Medulla oblongata (tissue), 1 donor: ENCODE data around the gene CARD19.

Experiments used
- DNase-seq: peaks from one replicate; pipeline ENCODE4 v3.0.0-alpha.2; 2015; ENCODE audit errors: extremely low spot score

Gene CARD19

GRCh38 chr9:93096131-93096802 is at the start of gene CARD19:
Gene CARD19, plus strand, starts transcription at chr9:93096217. Its CDS starts 129 bp downstream, at chr9:93096346.
- peak; percentile 47 for DNase-seq

- DNase-seq: no peak
These were observed 47.2 kb upstream of the CARD19 start for GRCh38 chr9:93048566-93049448.

- no peak for DNase-seq
These were observed 46.5 kb upstream of the CARD19 start for GRCh38 chr9:93049491-93049890.

GRCh38 chr9:93050231-93050630 is 45.8 kb upstream of the CARD19 start:
- DNase-seq: no peak

- DNase-seq: no peak
These were observed 44.3 kb upstream of the CARD19 start for GRCh38 chr9:93051680-93052089.

GRCh38 chr9:93052791-93053540 is 43.1 kb upstream of the CARD19 start:
- no peak for DNase-seq

GRCh38 chr9:93053781-93054331 is 42.2 kb upstream of the CARD19 start:
- DNase-seq: no peak

- no peak for DNase-seq
These were observed 41.0 kb upstream of the CARD19 start for GRCh38 chr9:93054758-93055704.

GRCh38 chr9:93057042-93057702 is 38.8 kb upstream of the CARD19 start:
- DNase-seq: no peak

GRCh38 chr9:93057703-93058354 is 38.2 kb upstream of the CARD19 start:
- DNase-seq: no peak

GRCh38 chr9:93058355-93059010 is 37.5 kb upstream of the CARD19 start, which contains the start of gene SUSD3:
Gene SUSD3, plus strand, starts transcription at chr9:93058701. Its CDS starts 42 bp downstream, at chr9:93058743.
- peak; percentile 56 for DNase-seq

GRCh38 chr9:93059011-93059714 is 36.9 kb upstream of the CARD19 start:
- DNase-seq: peak; percentile 22

GRCh38 chr9:93059715-93060578 is 36.1 kb upstream of the CARD19 start:
- no peak for DNase-seq

GRCh38 chr9:93060746-93061259 is 35.2 kb upstream of the CARD19 start:
- no peak for DNase-seq

- no peak for DNase-seq
These were observed 34.7 kb upstream of the CARD19 start for GRCh38 chr9:93061260-93061751.

GRCh38 chr9:93061791-93062763 is 33.9 kb upstream of the CARD19 start:
- no peak for DNase-seq
